ENCODE measurements around the gene CDK5RAP3.
"Not testable (repeated sequence)": the region's sequence is repeated elsewhere in the genome, so short reads cannot be mapped to it uniquely, and the experiment has no call there.

The CDK5RAP3 gene, protein sequence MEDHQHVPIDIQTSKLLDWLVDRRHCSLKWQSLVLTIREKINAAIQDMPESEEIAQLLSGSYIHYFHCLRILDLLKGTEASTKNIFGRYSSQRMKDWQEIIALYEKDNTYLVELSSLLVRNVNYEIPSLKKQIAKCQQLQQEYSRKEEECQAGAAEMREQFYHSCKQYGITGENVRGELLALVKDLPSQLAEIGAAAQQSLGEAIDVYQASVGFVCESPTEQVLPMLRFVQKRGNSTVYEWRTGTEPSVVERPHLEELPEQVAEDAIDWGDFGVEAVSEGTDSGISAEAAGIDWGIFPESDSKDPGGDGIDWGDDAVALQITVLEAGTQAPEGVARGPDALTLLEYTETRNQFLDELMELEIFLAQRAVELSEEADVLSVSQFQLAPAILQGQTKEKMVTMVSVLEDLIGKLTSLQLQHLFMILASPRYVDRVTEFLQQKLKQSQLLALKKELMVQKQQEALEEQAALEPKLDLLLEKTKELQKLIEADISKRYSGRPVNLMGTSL

DNA sequence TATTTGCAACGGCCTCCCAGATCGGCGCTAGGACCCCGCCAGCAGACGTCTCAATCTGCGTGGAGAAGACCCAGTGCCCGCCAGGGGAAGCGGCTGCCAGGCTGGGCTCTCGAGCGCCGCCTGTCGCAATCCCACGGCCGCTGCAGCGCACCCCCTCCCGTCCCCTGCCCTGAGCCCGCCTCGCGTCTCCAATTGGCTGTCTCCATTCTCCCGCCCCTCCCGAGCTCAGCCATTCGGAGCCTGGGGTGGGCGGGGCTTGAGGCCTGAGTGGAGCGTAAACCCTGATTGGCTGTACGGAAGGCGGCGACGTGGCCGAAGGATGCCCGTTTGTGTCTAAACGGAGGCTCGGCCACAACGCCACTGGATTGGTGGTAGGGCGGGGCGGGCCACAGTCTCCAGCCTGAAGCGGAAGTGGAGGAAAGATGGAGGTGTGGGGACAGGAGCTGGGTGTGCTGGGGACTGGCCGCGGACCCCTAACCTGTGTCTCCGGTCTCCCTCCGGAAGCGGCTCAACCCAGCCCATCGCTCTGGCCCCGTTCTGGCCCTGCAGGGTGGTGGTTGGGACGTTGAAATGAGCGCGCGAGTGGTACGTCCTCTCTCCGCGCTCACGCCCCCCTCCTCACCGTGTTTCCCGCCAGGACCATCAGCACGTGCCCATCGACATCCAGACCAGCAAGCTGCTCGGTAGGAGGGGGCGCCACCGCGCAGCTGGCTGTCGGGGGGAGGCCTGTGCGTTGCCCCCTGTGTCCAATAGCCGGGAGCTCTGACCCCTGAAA lies at the start of gene CDK5RAP3:
Gene CDK5RAP3, plus strand, starts transcription at position 389 of the 775 bp plus-strand sequence. Its CDS starts 34 bp downstream, at position 423.
- peak; percentile 99 for FAIRE-seq

DNA sequence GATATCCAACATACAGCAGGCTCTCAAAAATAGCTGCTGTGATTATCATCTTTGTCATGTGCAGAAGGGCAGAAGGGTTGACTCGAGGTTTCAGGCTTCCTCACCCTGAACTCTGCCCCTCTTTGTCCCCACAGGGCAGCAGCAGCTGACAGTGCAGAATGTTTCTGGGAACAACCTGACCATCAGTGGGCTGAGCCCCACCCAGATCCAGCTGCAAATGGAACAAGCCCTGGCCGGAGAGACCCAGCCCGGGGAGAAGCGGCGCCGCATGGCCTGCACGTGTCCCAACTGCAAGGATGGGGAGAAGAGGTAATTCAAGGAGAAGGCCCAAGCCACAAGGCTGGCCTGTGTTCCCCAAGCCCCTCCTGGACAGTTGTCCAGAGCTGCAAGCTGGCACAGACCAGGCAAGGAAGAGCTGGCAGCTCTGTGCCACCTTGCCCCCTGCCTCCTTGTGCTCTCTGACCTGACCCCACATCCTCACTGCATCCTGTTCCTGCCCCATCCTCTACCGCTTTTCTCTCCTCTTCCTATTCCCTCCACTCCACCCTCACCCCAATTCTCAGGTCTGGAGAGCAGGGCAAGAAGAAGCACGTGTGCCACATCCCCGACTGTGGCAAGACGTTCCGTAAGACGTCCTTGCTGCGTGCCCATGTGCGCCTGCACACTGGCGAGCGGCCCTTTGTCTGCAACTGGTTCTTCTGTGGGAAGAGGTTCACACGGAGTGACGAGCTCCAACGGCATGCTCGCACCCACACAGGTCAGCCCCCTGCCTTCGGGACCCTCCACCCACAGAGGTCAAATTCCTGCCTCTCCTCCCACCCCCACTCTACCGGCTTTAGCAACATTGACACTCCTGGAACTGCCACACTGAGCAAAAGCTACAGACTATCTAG lies 45.9 kb upstream of the CDK5RAP3 start:
- no peak for FAIRE-seq

DNA sequence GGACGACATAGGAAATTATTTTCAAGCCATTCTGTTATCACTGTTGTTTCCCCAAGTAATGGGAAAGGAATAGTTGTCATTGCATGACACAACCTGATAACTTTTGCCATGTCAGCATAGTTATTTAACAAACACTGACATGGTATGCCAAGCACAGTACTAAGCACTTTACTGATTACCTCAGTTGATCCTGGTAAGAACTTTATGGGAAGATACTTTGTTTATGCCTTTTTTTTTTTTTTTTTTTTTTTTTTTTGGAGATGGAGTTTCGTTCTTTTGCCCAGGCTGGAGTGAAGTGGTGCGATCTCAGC lies 45.3 kb upstream of the CDK5RAP3 start:
- no peak for FAIRE-seq

DNA sequence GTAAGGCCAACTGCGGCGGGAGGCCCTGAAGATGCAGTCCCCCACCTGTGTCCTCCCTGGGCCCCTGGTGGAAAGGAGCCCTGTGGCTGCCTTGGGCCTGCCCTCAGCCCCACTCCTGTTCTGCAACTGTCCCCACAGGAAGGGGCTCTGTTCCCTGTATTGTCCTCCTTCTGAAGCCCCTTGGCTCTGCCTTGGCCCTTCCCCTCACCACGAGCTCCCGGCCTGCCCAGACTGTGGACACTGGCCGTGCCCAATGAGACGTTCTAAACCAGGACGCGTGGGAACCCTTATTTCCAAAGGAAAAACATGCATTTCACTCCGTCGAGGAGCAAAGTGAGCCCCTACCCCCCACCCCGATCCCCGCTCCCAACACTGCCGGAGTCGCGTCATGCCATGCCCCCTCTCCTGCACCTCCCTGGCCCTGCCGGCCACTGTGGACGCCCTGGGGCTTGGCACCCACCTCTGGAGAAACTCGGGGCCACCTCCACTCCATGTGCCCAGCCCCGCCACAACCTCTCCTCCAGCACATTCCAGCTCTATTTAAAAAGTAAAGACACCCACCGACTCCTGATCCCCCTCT lies 43.0 kb upstream of the CDK5RAP3 start:
- no peak for FAIRE-seq

DNA sequence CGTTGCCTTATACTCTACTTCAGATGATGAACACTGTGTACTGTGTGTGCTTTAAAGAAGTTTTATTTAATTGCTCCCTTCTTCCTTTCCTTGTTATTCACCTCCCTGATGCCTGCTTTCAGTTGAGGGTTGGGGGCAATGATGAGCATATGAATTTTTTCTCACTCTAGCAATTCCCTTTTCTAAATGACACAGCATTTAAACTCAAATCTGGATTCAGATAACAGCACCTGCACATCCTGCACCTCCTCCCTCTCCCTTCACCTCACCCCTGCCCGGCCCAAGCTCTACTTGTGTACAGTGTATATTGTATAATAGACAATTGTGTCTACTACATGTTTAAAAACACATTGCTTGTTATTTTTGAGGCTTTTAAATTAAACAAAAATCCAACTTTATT lies 42.5 kb upstream of the CDK5RAP3 start:
- FAIRE-seq, result no peak

DNA sequence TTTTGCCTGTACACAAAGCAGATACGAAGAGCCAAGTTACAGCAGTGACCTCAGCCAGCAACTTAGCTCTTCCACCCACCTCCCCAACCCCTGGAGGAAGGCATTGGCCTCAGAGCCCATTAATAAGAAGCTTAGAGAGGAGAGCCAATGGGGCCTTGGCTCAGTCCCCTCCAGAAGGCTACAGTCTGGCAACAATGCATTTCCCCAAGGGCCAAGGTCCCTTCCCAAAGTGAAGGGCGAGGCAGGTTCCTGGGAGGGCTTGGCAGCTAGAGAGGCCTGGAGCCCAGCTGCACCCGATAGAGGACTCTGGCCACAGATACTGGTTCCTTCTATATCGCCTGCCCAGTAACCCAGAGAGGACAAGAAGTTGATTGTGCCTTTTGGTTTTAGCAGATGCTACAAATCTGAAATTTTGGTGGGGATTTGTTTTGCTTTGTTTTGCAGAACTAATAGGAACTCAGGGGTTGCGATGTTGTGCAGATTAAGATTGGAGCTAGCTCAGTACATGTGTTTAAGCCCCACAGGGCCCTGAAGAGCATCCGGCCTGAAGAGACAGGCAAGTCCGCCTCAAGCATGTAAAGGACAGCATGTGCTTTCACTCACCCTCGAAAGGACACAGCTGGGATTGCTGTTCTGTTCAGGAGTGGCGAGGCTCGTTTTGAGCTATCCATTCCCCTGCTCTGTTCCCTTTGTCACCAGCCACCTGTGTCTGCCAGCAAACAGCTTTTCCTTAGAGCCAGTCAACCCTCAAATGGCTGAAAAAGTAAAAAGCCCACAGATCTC lies 41.5 kb upstream of the CDK5RAP3 start:
- no peak for FAIRE-seq

DNA sequence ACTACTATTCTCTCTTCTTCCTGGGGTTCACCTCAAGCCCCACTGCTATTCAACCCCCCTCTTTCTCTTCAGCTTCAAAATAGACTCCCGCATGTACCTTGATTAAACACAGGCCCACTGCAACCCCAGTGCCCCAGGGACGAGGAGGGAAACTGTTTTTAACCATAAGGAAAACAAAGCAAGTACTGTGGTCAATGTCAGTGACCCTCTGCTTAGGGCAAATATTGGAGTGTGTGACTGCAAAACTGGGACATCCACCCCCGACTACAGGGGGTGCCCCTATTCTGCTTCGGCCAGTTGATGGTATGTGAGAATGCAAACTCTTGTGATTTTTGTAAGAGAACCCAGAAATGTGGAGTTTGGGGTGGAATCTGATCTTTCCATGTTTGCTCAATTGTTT lies 39.1 kb upstream of the CDK5RAP3 start:
- FAIRE-seq, result no peak

DNA sequence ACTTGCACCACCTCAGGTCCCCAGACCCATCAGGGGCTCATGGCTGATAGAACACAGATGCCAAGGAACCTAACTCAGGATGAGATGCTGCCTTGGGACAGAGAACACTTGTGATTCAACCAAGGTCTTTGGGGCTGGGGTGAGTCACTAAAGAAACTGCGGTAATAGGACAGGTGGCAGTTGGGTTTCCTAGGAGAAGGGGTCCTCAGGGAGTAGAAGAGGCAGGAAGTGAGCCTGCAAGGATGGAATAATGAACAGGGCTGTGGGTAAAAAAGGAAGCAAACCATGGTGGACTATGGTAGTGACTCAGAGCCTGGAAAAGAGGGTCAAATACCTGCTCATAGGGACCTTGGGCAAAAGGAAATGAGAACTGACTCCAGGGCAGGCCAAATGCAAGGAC lies 36.1 kb upstream of the CDK5RAP3 start:
- FAIRE-seq, result no peak

DNA sequence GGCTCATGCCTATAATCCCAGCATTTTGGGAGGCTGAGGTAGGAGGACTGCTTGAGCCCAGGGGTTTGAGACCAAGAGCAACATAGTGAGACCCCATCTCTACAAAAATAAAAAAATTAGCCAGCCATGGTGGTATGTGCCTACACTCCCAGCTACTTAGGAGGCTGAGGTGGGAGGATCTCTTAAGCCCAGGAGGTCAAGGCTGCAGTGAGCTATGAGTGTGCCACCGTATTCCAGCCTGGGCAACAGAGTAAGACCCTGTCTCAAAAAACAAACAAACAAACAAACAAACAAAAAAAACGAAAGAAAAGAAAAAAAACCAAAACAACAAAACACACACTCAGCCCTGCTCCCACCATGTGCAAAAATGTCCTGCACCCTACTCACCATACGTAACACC lies 35.4 kb upstream of the CDK5RAP3 start:
- FAIRE-seq, result not testable (repeated sequence)

DNA sequence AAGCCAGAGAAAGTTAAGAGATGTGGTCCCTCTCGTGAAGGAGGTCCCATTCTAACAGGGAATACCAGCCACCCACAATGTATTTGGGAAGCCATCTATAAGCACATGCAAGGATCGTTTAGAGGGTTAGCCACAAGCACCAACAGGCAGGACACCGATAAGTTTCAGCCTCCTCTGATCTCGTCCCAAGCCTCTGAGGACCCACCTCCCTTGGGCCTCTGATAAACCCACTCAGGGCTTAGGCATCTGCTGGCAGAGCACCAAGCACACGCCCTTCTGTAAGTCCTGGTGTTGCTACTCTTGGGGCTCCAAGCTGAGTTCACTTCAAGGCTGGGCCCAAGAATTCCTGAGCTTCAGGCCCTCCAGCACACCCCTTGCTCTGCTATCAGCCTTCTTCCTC lies 35.0 kb upstream of the CDK5RAP3 start:
- no peak for FAIRE-seq

DNA sequence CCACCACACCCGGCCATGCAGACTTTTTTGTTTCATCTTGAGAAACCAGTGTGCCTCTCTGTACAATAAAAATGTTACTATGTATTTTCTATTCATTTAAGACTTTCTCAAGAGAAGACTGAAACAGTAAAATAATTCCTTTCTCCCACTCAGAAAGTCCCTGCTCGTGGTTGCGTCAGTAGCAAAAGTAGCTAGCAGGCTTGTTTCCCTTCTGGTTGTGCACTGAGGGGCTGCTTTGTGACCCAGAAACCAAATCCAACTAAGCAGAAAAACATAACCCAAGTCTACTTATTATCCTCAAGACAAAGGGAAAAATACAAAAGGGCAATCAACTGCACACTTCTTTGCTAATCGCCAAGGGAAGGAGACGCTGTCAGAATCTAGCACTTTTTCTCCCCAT lies 33.0 kb upstream of the CDK5RAP3 start:
- no peak for FAIRE-seq

DNA sequence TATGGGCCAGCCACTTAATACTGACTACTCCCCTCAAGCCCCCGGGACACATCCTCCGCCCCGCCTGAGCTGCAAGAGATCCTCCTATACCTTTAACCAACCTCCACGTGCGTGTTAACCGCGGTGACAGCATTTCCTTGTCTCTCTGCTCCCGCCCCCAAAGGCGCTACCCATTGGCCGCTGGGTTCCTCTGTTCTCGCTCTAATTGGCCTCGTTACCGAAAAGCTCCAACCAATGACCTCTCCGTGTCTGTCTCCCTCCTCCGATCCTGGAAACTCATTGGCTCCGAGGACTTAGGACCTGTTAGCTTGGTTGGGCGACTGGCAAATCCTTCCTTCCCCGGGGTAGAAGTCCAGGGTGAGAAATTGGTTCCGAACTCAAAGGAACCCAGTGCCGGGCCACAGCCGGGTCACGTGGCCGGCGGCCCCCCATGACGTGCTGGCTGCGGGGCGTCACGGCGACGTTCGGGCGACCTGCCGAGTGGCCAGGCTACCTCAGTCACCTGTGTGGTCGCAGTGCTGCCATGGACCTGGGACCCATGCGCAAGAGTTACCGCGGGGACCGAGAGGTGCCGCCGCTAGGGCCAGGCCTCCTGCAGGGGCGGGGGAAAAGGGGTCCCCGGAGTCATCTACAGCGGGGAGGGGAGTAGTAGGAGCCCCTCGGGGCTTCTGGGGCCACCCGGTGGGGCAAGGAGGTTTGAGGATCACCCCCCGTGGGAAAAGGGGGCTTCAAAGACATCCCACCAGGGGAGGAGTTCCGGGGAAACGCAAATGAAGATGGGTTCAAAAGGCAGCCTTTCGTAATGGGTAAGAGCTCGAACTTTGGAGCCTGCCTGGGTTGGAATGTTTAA lies 29.4 kb upstream of the CDK5RAP3 start, which contains the start of gene PNPO:
Gene PNPO, plus strand, starts transcription at position 326 of the 850 bp plus-strand sequence. Its CDS starts 105 bp downstream, at position 431.
- peak; percentile 96 for FAIRE-seq

DNA sequence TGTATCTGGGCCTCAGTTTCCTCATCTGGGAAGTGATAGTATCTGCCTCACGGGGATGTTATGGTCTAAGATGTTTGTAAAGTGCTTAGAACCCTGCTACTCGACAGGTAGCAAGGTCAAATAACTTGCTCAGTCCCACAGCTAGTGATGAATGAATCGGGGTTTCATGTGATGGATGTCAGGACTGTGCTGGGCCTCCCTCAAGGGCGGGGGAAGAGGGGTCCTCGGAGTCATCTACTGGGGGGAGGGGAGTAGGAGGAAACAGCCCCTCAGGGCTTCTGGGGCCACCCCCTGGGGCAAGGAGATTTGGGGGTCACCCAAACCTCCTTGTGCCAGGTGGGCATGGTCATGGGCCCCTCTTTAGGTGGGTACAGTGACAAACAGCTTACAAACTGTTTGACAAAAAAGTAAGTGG lies 28.8 kb upstream of the CDK5RAP3 start:
- no peak for FAIRE-seq

DNA sequence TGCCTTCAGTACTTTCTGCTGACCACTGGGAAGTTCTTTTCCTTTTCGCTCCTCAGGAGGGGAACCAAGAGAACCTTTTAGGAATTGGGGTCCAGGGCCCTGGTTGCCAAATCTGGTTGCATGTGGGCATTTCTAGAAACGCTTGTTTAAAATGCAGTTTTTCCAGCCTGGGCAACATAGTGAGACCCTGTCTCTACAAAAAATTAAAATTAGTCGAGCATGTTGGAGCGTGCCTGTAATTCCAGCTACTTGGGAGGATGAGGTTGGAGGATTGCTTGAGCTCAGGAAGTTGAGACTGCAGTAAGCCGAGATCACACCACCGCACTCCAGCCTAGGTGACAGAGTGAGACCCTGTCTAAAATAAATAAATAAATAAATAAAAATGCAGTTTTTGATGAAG lies 28.3 kb upstream of the CDK5RAP3 start:
- FAIRE-seq, result no peak

DNA sequence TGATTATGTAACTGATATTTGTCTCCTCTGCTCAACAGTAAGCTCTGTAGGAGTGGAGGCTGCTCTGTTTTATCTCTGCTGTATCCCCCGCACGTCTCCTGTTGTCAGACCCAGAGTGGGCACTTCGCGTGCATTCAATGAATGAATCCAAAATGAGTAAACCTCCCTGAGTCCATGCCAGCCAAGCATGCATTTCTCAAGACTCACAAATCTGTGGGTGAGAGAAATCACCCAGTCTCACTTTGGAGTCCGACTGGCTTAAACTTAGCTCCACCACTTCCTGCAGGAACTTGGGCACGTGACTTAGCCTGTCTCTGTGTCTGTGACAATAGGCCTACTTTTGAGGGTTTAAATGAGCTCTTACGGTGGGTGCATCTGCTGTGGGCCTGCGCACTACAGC lies 25.8 kb upstream of the CDK5RAP3 start:
- FAIRE-seq, result no peak

DNA sequence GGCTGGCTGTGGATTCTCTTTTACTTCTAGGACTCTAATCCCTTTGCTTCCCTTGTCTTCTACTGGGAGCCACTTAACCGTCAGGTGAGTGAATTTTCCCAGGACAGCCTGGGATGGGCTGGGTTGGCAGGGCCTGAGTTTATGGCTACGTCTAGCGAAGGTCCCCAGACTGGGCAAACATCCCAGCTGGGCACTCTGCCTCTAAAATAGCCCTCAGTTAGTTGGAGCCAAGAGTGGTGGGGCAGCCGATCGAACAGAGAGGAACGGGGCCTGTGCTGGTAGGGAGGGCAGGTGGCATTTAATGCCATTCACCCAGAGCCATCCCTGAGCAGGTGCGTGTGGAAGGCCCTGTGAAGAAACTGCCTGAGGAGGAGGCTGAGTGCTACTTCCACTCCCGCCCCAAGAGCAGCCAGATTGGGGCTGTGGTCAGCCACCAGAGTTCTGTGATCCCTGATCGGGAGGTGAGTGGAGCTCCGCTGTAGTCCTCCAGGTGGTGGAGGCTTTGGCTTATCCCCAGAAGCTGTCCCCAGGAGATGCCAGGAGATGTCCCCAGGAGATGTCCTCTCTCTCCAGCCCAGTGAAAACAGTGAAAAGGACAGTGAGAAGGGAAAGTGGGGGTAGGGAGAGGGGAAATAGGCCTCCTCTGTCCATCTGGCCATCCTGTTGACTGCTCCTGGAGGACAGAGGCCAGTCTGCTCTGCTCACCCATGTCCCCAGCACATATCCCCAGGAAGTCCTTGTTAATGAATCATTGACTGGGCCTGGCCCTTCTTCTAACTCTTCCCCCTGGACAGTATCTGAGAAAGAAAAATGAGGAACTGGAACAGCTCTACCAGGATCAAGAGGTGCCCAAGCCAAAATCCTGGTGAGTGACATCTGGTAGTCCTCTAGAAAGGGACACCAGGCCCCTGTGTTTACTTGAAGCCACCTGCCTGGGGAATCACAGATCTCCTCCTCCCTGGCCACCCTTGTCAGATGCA lies 25.1 kb upstream of the CDK5RAP3 start:
- no peak for FAIRE-seq

DNA sequence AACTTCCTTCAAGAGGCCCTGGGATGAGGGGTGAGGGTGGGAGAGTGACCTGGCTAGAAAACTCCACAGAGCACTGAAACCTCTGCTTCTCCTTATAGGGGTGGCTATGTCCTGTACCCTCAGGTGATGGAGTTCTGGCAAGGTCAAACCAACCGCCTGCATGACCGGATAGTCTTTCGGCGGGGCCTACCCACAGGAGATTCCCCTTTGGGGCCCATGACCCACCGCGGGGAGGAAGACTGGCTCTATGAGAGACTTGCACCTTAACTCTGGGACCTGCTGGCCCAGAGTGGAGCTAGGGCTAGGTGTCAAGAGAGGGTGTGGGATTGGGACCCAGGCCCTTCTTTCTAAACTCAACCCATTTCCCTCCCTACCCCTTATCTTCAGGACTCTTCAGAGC lies 24.4 kb upstream of the CDK5RAP3 start:
- no peak for FAIRE-seq

DNA sequence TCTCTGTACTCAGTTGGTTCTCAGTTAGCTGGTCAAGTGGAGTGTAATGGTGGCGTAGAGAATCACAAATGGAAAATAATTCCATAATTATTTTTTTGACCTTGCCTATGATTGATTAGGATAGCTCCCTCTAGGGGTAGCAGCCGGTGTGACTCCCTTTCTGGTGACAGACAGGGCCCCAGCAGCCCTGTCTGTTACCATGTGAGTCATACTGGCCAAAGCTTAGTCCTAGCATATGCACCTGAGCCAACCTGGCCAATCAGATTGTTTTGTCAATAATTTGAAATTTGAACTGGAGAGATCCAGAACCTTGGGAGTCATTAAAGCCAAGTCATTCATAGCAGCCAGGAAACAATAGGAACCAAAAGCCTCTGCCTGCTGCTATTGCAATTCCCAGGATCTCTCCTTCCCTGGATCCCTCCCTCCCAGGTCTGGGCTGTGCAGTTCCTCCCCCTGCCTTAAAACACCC lies 23.9 kb upstream of the CDK5RAP3 start:
- FAIRE-seq, result peak; percentile 8

DNA sequence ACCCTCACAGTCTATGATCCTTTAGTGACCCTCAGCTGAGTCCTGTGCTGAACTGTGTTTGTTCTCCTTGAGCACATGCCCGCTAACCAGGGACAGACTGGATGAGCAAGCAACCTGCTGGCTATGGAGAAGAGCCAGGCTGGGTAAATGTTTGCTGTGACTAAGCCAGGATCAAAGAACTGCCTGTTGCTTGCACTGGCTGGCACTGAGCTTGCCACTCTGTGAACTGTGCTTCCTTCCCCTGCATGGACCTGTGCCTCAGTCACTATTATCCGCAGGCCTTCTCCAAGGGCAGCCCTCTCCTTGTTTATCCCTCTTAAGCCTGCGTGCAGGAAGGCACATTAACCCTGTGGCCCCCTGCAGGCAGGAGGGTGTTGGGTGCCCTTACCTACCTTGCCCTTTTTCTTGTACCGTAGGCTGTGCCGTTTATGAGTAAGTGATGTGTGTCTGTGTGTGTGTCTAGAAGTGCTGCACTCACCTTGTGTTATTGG lies 22.2 kb upstream of the CDK5RAP3 start:
- FAIRE-seq, result no peak
